GM18867 (cell line): ENCODE measurements around the gene EHBP1.
A peak's percentile ranks its signal among the peaks of the same experiment; 100 is the strongest.
"Not testable (repeated sequence)": the region's sequence is repeated elsewhere in the genome, so short reads cannot be mapped to it uniquely, and the experiment has no call there.

Experiments
- ATAC-seq: cut with Tn5 transposase; IDR thresholded peaks from one replicate; pipeline ENCODE4 v1.9.1; 2021; ENCODE audit warnings: mild to moderate bottlenecking, moderate library complexity; ENCODE audit not compliant: unreplicated experiment

EHBP1 gene

DNA sequence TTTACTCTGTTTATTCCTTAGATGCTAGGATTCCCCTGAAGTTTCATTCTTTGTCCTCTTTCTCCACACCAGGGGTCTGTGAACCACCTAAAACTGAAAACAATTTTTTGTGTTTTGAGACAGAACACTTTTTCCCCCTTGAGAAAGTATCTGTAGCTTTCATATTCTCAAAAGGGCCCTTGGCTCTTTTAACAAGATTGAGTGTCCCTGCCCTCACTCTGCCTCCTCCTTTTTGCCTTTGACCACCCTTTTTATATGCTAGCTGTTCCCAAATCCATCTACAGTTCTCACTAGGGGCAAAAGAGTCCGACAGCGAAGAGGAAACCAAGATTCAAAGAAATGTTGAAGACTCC, 883 bp upstream of the EHBP1 start:
- no peak for ATAC-seq

DNA sequence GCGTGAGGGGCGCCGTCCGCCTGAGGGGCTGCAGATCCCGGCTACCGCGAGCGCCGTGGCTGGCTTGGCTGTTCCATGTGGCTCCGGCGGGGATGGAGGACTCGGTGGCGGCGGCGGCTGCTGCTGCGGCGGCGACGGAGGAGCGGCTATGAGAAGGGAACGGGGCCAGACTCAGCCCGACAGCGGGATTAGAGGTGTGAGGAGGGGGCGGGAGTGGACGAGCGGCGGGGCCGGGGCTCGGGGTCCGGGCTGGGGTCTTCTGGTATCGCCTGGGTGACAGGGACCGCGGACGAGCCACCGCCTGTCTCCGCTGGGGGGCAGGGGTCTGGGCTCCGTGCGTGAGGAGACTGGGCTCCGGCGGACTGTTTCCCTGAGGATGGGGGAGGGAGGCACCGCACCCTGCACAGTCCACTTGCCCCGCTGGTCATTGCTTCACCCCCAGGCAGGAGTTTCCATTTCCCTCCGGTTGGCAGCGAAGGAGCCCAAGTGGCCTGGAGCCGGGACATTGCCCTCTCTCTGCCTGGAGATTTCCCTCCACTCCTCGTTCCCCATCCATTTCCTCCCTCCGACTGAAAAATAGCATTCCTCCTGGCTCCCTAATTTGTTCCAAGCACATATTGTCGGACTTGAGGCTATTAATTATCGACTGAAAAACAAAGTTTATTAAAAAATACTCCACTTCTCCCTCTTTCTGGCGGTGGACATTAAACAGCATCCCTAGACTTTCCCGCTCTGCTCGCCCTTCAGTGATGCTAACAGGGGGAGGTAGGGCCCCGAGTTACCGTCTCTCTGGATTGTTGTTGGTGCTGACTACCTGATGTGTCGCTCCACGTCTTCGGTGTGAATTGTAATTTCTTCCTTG, 577 bp downstream of the EHBP1 start:
- ATAC-seq = peak; percentile 5

DNA sequence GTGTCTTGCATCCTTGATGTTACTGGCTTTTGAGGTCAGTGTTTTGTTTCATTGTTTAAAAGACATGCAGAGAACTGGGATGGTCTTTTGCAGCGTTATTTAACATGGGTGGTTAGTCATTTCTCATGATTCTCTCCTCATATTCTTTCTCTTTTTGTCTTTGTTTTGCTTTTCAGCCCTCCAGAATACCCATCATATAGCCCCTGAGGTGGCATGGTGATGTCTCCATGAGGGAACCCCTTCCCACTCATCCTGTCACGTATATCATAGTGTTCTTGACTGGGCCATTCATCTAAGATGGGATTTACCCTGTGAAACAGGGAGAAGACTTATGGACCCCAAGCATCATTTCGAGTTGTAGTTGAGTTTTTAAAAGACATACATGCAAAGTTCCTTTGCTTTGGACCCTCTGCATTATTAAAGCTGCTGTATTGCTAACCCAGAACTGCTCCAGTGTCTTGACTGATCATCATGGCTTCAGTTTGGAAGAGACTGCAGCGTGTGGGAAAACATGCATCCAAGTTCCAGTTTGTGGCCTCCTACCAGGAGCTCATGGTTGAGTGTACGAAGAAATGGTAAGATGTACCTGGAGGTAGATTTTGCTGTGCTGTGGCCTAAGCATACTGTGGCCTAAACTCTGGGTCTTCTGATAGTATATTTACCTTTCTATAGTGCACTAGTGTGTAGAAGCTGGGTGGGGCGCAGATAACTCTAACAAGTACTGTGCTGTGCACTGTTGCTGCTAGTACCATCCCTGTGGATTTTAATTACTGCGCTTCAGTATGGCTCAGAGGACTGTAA, 1.4 kb downstream of the EHBP1 start:
- no peak for ATAC-seq

DNA sequence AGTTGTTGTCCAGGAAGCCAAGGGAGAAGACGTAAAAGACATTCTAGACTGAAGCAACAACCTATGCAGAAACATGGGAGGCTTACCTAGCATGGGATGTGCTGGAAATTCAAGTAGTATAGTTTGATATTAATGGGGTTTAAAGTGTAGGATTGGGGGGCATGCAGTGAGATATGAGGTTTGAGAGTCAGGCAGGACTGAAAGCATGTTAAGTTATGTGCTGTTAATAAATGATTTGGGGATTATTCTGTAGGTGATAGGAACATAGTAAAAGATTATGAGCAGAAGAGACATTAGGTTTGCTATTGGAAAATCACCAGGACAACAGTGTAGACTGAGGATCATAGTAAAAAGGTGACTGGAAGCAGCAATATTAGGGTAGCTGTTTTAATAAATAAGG, 3.2 kb downstream of the EHBP1 start:
- ATAC-seq = no peak

DNA sequence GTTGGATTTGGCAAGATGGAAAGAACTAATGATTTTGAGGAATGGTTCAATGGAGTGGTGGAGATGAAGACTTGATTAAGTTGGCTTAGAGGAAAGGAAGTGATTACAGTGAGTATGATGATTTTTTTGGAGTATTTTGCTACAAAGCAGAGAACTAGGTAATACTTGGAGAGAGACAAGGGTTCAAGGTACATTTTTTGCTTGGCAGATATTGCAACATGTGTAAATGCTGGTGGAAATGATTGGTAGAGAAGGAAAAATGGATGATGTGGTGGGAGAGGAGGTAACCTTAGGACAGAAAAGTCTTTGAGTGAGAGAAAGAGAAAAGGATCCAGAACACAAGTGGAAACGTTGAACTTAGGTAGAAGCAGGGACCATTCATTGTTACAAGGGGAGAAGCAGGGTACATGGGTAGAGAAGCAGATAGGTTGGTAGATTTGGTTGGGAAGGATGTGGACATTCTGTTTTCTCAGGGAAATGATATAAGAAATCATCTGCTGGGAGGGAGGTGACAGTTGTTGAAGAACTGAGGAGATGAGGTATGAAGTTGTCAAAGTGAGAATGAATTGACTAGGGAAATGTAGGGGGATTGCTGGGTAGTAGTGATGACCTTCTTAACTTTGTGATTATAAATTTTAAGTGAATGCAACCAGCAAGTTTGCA, 6.5 kb downstream of the EHBP1 start:
- ATAC-seq = no peak

DNA sequence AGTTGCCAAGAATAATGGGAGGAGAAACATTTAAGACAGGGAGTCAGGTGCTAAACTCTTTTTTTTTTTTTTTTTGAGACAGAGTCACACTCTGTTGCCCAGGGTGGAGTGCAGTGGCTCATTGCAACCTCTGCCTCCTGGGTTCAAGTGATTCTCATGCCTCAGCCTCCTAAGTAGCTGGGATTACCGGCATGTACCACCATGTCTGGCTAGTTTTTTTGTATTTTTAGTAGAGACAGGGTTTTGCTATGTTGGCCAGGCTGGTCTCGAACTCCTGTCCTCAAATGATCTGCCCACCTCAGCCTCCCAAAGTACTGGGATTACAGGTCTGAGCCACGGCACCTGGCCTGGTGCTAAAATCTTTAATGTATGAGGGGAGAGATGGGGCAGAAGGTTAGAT, 7.7 kb downstream of the EHBP1 start:
- not testable (repeated sequence) for ATAC-seq

DNA sequence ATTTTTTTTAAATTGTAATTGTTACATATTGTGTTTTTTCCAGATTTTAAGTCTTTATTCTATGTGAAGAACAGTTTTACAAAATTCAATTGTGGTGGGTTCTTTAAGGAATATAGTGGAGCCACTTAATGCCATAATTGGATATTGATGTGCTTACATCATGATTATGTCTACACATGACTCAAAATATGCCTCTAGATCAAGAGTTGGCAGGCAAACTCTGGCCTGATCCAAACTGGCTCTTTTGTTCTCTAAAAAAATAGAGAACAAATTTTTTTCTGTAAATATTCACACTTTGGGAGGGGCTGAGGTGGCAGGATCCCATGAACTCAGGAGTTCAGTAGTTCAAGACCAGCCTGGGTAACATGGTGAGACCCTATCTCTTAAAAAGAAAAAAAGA, 8.3 kb downstream of the EHBP1 start:
- no peak for ATAC-seq

DNA sequence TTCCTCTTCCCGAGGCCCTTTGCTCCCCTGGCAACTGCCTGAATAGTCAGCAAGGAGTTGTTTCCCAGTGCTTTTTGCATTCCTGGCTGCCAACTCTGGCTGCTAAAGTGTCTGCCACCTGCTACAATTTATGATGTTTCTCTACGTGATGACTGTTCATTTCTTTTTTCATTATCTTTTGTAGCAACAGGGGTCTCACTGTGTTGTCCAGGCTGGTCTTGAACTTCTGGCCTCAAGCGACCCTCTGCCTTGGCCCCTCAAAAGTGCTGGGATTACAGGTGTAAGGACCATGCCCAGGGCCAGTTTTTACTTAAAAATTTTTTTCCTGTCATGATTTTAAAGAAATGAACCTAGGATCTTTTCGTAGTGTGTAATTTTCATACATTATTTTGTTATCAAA, 11.3 kb downstream of the EHBP1 start:
- no peak for ATAC-seq

DNA sequence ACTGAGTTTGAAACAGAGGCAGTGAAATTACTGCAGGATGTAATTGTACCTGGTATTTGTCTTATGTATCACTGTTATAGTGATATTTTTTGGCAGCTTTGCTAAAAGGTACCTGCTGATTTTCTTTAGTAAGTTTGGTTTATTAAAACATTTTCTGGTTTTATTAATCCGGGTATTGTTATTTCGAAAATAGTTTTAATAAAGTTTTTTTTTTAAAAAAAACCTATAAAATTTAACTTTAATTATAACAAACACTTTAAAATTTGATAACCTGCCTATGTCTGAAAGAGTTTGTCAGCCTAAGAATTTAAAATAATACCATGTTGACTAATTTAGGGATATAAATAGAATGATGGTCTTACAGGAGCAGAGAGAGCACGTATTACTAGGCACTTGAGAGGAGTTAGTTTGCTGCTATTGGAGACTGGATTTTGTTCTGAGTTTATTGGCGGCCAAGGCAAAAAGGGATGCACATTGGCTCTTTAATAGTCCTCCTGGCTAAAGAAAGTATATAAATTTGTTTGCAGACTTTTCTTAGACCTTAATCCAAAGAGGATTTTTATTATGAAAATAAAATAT, 12.1 kb downstream of the EHBP1 start:
- ATAC-seq = no peak

DNA sequence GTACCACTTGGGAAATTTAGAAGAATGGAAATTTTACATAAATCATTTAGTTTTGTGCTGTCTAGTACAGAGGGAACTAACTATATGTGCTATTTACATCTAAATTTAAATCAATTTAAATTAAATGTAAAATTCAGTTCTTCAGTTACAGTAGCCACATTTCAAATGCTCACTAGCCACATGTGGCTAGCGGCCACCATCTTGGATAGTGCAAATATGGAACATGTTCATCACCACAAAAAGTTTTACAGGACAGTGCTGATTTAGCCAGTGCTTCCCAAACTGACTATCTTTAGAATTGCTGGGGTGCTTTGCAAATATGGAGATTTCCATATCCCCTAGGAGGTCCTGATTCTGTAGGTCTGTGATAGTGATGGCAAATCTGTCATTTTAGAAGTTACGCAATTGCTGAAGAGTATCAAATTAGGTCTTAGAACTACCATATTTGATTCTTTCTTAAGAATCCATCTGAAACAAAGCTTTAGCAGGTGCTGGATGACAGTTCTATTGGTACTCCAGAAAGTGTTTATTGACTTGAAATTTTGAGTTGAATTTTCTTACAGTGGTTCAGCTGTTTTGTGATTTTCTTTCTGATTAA, 12.8 kb downstream of the EHBP1 start:
- ATAC-seq = no peak

DNA sequence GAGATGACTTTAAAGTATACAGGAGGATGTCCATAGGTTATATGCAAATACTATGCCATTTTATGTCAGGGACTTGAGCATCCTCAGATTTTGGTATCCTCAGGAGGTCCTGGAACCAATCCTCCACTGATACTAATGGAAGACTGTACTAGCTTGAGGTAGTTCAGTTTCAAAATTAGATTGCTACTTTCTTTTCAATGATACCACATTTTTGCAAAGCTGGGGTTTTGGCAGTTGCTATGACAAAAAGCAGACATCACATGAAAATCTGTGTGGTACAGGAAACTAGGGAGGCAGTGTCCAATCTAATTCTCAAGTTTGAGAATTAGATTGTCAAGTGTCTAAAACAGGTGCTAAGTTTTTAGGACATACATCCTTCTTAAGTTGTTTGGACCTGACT, 14.2 kb downstream of the EHBP1 start:
- no peak for ATAC-seq

DNA sequence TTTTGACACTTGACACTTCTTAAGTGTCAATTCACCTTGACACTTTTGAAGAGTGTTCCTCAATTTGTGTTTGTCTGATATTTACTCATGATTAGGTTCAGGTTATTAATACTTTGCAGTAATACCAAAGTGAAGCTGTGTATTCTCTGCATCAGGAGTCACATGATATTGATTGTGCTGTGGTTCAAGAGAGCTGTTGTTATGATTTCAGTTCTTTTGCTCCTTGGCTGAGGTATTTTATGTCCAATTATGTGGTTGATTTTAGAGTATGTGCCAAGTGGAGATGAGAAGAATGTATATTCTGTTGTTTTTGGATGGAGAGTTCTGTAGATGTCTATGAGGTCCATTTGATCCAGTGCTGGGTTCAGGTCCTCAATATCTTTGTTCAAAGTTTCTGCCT, 17.2 kb downstream of the EHBP1 start:
- no peak for ATAC-seq

DNA sequence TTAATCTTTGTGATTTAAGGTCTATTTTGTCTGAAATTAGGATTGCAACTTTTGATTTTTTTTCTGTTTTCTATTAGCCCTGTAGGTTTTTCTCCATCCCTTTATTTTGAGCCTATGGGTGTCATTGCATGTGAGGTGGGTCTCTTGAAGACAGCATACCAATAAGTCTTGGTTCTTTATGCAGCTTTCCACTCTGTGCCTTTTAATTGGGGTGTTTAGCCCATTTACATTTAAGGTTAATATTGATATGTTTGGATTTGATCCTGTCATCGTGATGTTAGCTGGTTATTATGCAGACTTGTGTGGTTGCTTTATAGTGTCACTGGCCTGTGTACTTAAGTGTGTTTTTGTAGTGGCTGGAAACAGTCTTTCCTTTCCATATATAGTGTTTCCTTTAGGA, 17.7 kb downstream of the EHBP1 start:
- no peak for ATAC-seq

DNA sequence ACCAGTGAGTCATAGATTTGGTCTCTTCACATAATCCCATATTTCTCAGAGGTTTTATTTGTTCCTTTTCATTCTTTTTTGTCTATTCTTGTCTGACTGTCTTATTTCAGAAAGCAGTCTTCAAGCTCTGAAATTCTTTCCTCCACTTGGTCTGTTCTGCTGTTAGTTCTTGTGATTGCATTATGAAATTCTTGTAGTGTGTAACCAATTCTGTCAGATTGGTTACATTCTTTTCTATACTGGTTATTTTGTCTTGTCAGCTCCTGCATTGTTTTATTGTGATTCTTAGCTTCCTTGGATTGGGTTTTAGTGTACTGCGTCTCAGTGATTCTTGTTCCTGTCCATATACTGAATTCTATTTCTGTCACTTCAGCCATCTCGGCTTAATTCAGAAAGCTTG, 18.6 kb downstream of the EHBP1 start:
- ATAC-seq = no peak

DNA sequence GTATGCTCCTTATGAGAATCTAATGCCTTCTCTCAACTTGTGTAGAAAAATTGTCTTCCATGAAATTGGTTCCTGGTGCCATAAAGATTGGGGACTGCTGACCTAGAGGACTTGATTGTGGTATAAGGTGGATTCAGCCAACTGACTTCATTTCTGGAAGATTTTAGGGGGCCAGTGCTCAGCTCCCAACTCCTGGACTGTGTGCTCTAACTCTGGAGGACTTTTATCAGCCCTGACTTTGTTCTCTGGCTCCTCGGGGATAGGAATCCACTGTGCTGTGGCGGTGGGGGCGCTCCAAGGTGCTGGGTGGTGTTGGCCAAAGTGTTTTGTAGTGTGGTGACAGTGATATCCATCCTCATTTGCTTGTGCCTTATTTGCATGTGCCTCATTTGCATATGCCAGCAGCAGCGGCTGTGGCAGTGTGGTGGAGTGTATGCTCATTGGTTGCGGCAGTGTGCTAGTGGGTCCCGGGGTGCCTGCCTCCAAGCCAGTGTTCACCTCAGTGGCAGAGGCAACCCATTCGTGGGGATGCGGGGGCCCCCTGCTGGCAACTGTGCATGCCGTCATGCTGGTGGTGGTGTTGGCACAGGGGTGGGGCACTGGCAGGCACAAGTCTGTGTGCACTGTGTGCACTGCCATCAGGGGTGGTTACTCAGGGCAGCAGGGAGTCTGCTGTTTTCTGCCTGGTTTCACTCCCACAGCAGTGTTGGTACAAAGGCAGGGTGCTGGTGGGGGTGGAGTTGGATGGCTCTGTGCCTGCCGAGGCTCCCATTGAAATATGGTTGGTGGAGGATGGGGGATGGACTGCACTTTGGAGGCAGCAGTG, 19.6 kb downstream of the EHBP1 start:
- no peak for ATAC-seq

DNA sequence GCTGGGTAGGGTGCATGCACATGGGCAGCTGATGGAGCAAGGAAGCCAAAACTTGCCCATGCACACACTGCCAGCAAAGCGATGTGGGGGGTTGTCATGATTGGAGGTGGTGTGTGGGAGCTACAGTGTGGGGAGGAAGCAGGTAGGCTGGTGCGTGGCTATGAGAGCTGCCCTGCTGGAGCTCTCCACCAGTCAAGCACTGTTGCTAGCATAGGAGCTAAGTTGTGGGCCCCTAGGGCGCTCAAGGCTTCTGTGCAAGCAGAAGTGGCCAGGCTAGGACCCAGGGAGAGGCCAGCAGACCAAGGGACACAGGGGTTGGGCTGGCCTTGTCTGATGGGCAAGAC, 20.2 kb downstream of the EHBP1 start:
- no peak for ATAC-seq

DNA sequence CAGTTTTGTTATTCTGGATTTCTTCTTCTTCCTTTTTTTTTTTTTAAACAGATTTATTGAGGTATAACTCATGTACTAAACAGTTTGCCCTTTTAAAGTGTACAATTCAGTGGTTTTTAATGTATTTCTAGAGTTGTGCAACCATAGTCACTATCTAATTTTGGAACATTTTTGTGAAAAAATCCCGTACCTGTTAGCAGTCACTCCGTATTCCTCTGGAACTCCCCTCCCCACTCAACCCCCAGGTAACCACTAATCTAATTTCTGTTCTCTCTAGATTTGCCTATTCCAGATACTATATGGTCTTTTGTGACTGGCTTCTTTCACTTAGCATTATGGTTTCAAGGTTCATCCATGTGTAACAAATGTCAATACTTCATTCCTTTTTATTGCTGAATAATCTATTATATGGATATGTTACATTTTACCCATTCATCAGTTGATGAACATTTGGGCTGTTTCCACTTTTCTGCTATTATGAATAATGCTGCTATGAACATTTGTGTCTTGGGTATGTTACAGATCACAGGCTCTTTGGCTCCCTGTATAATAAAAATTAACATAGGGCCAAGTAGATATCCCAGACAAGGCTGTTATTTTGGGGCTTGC, 21.9 kb downstream of the EHBP1 start:
- ATAC-seq = no peak

DNA sequence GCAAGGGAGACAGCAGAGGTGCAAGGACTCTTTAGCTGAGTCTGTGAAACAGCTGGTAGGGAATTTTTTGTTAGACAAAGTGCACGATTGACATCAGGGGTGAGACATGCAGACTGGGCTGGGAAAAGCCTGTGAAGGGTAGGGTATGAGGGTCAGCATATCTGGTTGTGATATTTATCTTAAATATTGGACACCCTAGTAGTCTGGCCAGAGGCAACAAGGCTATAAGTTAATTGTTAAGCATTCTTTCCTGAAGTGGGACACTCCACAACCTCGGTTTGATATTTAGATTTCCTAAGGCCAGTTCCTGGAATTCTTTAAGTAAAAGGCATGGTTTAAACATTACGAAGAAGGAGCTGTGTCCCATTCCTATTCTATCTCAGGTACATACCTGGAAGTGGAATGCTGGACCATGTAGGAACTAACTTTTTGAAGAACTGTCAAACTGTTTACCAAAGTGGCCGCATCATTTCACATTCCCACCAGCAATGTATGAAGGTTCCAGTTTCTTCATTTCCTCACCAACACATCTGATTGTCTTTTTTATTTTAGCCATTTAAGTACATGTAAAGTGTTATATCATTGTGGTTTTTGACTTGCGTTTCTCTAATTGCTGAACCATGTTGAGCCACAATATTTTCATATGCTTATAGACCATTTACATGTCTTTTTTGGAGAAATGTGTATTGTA, 22.5 kb downstream of the EHBP1 start:
- no peak for ATAC-seq

DNA sequence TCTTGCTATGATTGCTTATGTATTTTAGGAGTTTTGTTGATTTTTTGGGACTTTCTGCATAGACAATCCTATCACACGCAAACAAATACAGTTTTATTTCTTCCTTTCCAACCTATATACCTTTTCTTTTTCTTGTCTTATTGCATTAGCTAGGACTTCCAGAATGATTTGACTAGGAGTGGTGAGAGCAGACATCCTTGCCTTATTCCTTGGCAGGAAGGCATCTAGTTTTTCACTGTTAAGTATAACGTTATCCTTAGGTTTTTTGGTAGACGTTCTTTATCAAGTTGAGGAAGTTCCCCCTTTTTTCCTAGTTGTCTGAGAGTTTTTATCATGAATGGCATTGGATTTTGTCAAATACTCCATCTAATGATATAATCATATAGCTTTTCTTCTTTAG, 25.8 kb downstream of the EHBP1 start:
- ATAC-seq = no peak
